GM12873 (cell line): Measurements from ENCODE around the gene SUMF1.

ENCODE experiments used
- CTCF ChIP-seq: IDR thresholded peaks from 2 replicates; pipeline ENCODE4 v1.5.1; 2012; ENCODE audit warnings: low read depth, mild to moderate bottlenecking, moderate library complexity, low read length, control low read depth; ENCODE audit not compliant: insufficient read depth; ENCODE audit errors: missing control alignments

The SUMF1 gene

GRCh38 chr3:4429648-4430350 lies 37.3 kb downstream of the SUMF1 start:
- TF ChIP-seq CTCF: no peak

- TF ChIP-seq CTCF: no peak
Measured at GRCh38 chr3:4426782-4427344, 40.2 kb downstream of the SUMF1 start.

GRCh38 chr3:4426261-4426781 lies 40.7 kb downstream of the SUMF1 start:
- TF ChIP-seq CTCF: no peak

- no peak for TF ChIP-seq CTCF
Measured at GRCh38 chr3:4425707-4426106, 41.4 kb downstream of the SUMF1 start.

GRCh38 chr3:4425055-4425454 lies 42.0 kb downstream of the SUMF1 start:
- no peak for TF ChIP-seq CTCF

- TF ChIP-seq CTCF: no peak
Measured at GRCh38 chr3:4421121-4421520, 45.9 kb downstream of the SUMF1 start.

GRCh38 chr3:4419920-4420319 lies 47.1 kb downstream of the SUMF1 start:
- TF ChIP-seq CTCF: no peak
